ENCODE data around the gene KISS1R.
"Not testable (repeated sequence)": the region's sequence is repeated elsewhere in the genome, so short reads cannot be mapped to it uniquely, and the experiment has no call there.

Gene KISS1R

GRCh38 chr19:888581-889385 is 28.4 kb upstream of the KISS1R start:
- no peak for DNase-seq
- Mint-ChIP-seq H3K4me1 (peaks cover 12 to 27% of the 10 kb centered on the region in 2 donors), H3K27me3 (no peaks in the 10 kb centered on the region), H3K27ac (no peak overlapping the region), H3K4me3 (no peak overlapping the region), H3K9me3 (no peaks in the 10 kb centered on the region), H3K36me3 (peaks cover 22 to 27% of the 10 kb centered on the region in 2 donors)
- ATAC-seq (replicated peaks): no peak

GRCh38 chr19:889662-890295 is 27.4 kb upstream of the KISS1R start:
- Mint-ChIP-seq H3K27ac (no peak overlapping the region), H3K4me1 (peaks cover 12 to 31% of the 10 kb centered on the region in 2 donors), H3K36me3 (peaks cover 15 to 23% of the 10 kb centered on the region in 2 donors), H3K4me3 (no peak overlapping the region), H3K27me3 (no peaks in the 10 kb centered on the region), H3K9me3 (no peaks in the 10 kb centered on the region)
- ATAC-seq (replicated peaks) (no peak), DNase-seq (no peak)

GRCh38 chr19:890831-891230 is 26.3 kb upstream of the KISS1R start:
- DNase-seq (no peak), ATAC-seq (replicated peaks) (no peak)
- peaks cover 11 to 20% of the 10 kb centered on the region in 2 donors for H3K36me3 Mint-ChIP-seq
- no peaks in the 10 kb centered on the region for H3K9me3 Mint-ChIP-seq
- no peaks in the 10 kb centered on the region for H3K27me3 Mint-ChIP-seq
- H3K27ac Mint-ChIP-seq: no peak overlapping the region
- H3K4me1 Mint-ChIP-seq: peaks cover 14 to 31% of the 10 kb centered on the region in 2 donors
- H3K4me3 Mint-ChIP-seq: peak overlapping the region; percentile 59 to 78

GRCh38 chr19:891421-892200 is 25.5 kb upstream of the KISS1R start:
- peak overlapping the region; percentile 89 to 95 for H3K4me3 Mint-ChIP-seq
- H3K27ac Mint-ChIP-seq: peak overlapping the region; percentile 80

GRCh38 chr19:892243-892893 is 24.8 kb upstream of the KISS1R start:
- Mint-ChIP-seq H3K4me1 (peaks cover 18 to 40% of the 10 kb centered on the region in 2 donors), H3K9me3 (no peaks in the 10 kb centered on the region), H3K27me3 (no peaks in the 10 kb centered on the region), H3K27ac (peak overlapping the region; percentile 97), H3K36me3 (peaks cover 20 to 30% of the 10 kb centered on the region in 2 donors), H3K4me3 (peak overlapping the region; percentile 89 to 95)
- ATAC-seq (replicated peaks): peak; percentile 28 to 41
- no peak for DNase-seq

More at GRCh38 chr19:891421-892200, 25.5 kb upstream of the KISS1R start:
- H3K9me3 Mint-ChIP-seq; ATAC-seq (replicated peaks); H3K27me3 Mint-ChIP-seq; DNase-seq: not testable (repeated sequence)
- Mint-ChIP-seq H3K36me3 (peaks cover 18 to 27% of the 10 kb centered on the region in 2 donors), H3K4me1 (peaks cover 18 to 38% of the 10 kb centered on the region in 2 donors)

- peak; percentile 86 for DNase-seq
- no peaks in the 10 kb centered on the region for H3K27me3 Mint-ChIP-seq
- H3K27ac Mint-ChIP-seq: peak within 1 kb of the TSS; percentile 100
- ATAC-seq (replicated peaks): peak; percentile 95
- peak within 1 kb of the TSS; percentile 93 to 95 for H3K4me3 Mint-ChIP-seq
- H3K36me3 Mint-ChIP-seq: peaks cover 26 to 31% of the 10 kb centered on the region in 2 donors
- no peaks in the 10 kb centered on the region for H3K9me3 Mint-ChIP-seq
- H3K4me1 Mint-ChIP-seq: peaks cover 18 to 40% of the 10 kb centered on the region in 2 donors
Measured at GRCh38 chr19:892894-893689, 24.0 kb upstream of the KISS1R start, which contains the start of the genes MED16 and RNU6-9. Gene MED16, minus strand, starts transcription at chr19:893187. Its CDS starts 2,056 bp downstream, at chr19:891131. Gene RNU6-9, plus strand, starts transcription at chr19:893484.

GRCh38 chr19:896434-896833 is 20.7 kb upstream of the KISS1R start:
- Mint-ChIP-seq H3K27ac (no peak overlapping the region), H3K27me3 (no peaks in the 10 kb centered on the region), H3K9me3 (no peaks in the 10 kb centered on the region), H3K36me3 (peaks cover 29 to 39% of the 10 kb centered on the region in 2 donors), H3K4me3 (no peak overlapping the region), H3K4me1 (peaks cover 17 to 36% of the 10 kb centered on the region in 2 donors)
- no peak for ATAC-seq (replicated peaks)
- no peak for DNase-seq

- no peak for ATAC-seq (replicated peaks)
- H3K9me3 Mint-ChIP-seq: no peaks in the 10 kb centered on the region
- no peak overlapping the region for H3K27ac Mint-ChIP-seq
- peaks cover 29 to 41% of the 10 kb centered on the region in 2 donors for H3K36me3 Mint-ChIP-seq
- H3K27me3 Mint-ChIP-seq: no peaks in the 10 kb centered on the region
- H3K4me3 Mint-ChIP-seq: no peak overlapping the region
- H3K4me1 Mint-ChIP-seq: peaks cover 17 to 33% of the 10 kb centered on the region in 2 donors
- DNase-seq: no peak
Measured at GRCh38 chr19:896999-897398, 20.1 kb upstream of the KISS1R start.

GRCh38 chr19:897442-898039 is 19.6 kb upstream of the KISS1R start:
- H3K9me3 Mint-ChIP-seq: no peaks in the 10 kb centered on the region
- no peaks in the 10 kb centered on the region for H3K27me3 Mint-ChIP-seq
- ATAC-seq (replicated peaks) (no peak), DNase-seq (no peak)
- H3K36me3 Mint-ChIP-seq: peaks cover 25 to 43% of the 10 kb centered on the region in 2 donors
- no peak overlapping the region for H3K4me3 Mint-ChIP-seq
- no peak overlapping the region for H3K27ac Mint-ChIP-seq
- peaks cover 14 to 29% of the 10 kb centered on the region in 2 donors for H3K4me1 Mint-ChIP-seq

- peaks cover 10 to 21% of the 10 kb centered on the region in 2 donors for H3K4me1 Mint-ChIP-seq
- ATAC-seq (replicated peaks): peak in 1 of 2 donors; percentile 36
- no peak for DNase-seq
- H3K36me3 Mint-ChIP-seq: peaks cover 23 to 39% of the 10 kb centered on the region in 2 donors
- no peak overlapping the region for H3K4me3 Mint-ChIP-seq
- H3K9me3 Mint-ChIP-seq: no peaks in the 10 kb centered on the region
- H3K27me3 Mint-ChIP-seq: no peaks in the 10 kb centered on the region
- H3K27ac Mint-ChIP-seq: peak overlapping the region; percentile 69
Measured at GRCh38 chr19:898663-899062, 18.5 kb upstream of the KISS1R start.

- Mint-ChIP-seq H3K36me3 (peaks cover 28 to 44% of the 10 kb centered on the region in 2 donors), H3K4me3 (no peak overlapping the region), H3K9me3 (no peaks in the 10 kb centered on the region), H3K27ac (no peak overlapping the region), H3K4me1 (peaks cover 15 to 23% of the 10 kb centered on the region in 2 donors), H3K27me3 (no peaks in the 10 kb centered on the region)
- no peak for ATAC-seq (replicated peaks)
- no peak for DNase-seq
Measured at GRCh38 chr19:899336-900042, 17.6 kb upstream of the KISS1R start.

GRCh38 chr19:900043-900301 is 17.2 kb upstream of the KISS1R start:
- ATAC-seq (replicated peaks): no peak
- no peak for DNase-seq
- Mint-ChIP-seq H3K4me3 (no peak overlapping the region), H3K27me3 (no peaks in the 10 kb centered on the region), H3K27ac (no peak overlapping the region), H3K4me1 (peaks cover 15 to 24% of the 10 kb centered on the region in 2 donors), H3K36me3 (peaks cover 29 to 45% of the 10 kb centered on the region in 2 donors), H3K9me3 (no peaks in the 10 kb centered on the region)

All from stimulated activated naive B cell treated with anti-CD40 and anti-IgM and Interleukin-4, amounts not matched to agents 10 μg/mL and 1 μg/mL and 100 μg/mL, for 72 hours (primary cell).